ENCODE data around the gene ACOT4. TPM values are rescaled to one million over a fixed set of nuclear protein-coding genes. Genes with fewer than 3 reads are reported as not detected.

Gene ACOT4
- total RNA-seq, 1 donor from 2014 or later, result 4.3 TPM

DNA sequence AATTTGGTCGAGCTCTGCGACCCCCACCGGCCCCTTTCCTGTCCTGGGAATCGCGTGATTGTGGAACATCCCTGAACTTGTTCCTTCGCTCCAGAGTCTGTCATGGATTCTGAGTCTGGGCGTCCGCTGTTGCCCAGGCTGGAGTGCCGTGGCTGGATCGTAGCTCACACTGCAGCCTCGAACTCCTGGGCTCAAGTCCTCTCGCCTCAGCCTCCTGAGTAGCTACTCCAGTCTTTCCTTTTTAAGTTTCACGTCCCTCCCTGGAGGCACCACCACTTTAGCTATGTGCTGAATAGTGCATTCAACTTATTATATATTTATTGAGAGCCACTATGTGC is 21.3 kb downstream of the ACOT4 start:
- no peak for TF ChIP-seq CTCF (IDR thresholded peaks at IDR 0.05; ENCODE audit: insufficient read depth, low read length, poor library complexity, severe bottlenecking)
- Histone ChIP-seq H3K27me3 (ENCODE audit: control insufficient read depth, insufficient read depth, low read length) (no peaks in the 10 kb centered on the region), H3K4me3 (ENCODE audit: low read depth, low read length) (peak overlapping the region; percentile 54), H3K36me3 (ENCODE audit: control insufficient read depth, insufficient read depth, low read length) (no peaks in the 10 kb centered on the region)
- no peak for DNase-seq (ENCODE audit: low read depth)

DNA sequence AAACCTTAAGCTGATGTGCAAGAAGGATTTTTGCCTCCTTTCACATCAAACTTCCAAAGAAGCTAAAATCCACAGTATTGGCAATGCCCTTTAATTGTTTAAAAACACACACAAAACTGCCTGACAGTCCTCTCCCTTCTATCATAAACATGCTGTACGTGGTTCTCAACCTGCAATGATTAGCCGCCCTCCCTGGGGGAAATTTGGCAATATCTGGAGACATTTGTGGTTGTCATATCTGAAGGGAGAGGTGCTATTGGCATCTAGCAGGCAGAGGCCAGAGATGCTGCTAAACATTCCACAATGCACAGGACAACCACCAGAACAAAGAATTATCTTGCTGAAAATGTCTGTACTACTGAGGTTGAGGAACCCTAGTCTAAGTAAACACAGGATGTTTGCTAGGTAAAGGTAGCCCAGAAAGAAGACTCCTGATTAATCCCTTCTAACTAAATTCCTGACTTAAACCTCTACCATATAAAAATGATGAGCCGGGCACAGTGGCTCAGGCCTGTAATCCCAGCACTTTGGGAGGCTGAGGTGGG is 21.8 kb downstream of the ACOT4 start:
- TF ChIP-seq CTCF (IDR thresholded peaks at IDR 0.05; ENCODE audit: insufficient read depth, low read length, poor library complexity, severe bottlenecking), result no peak
- no peak overlapping the region for H3K4me3 ChIP-seq (ENCODE audit: low read depth, low read length)
- no peaks in the 10 kb centered on the region for H3K27me3 ChIP-seq (ENCODE audit: control insufficient read depth, insufficient read depth, low read length)
- DNase-seq (ENCODE audit: low read depth), result no peak
- H3K36me3 ChIP-seq (ENCODE audit: control insufficient read depth, insufficient read depth, low read length), result no peaks in the 10 kb centered on the region

- no peaks in the 10 kb centered on the region for H3K36me3 ChIP-seq (ENCODE audit: control insufficient read depth, insufficient read depth, low read length)
- H3K4me3 ChIP-seq (ENCODE audit: low read depth, low read length), result no peak overlapping the region
- H3K27me3 ChIP-seq (ENCODE audit: control insufficient read depth, insufficient read depth, low read length), result no peaks in the 10 kb centered on the region
- no peak for TF ChIP-seq CTCF (IDR thresholded peaks at IDR 0.05; ENCODE audit: insufficient read depth, low read length, poor library complexity, severe bottlenecking)
- no peak for DNase-seq (ENCODE audit: low read depth)
Observed at GRCh38 chr14:73616831-73617230, 25.2 kb downstream of the ACOT4 start.

- no peak for DNase-seq (ENCODE audit: low read depth)
- Histone ChIP-seq H3K4me3 (ENCODE audit: low read depth, low read length) (no peak overlapping the region), H3K36me3 (ENCODE audit: control insufficient read depth, insufficient read depth, low read length) (no peaks in the 10 kb centered on the region), H3K27me3 (ENCODE audit: control insufficient read depth, insufficient read depth, low read length) (no peaks in the 10 kb centered on the region)
- no peak for TF ChIP-seq CTCF (IDR thresholded peaks at IDR 0.05; ENCODE audit: insufficient read depth, low read length, poor library complexity, severe bottlenecking)
Observed at GRCh38 chr14:73619524-73619923, 27.9 kb downstream of the ACOT4 start.

- TF ChIP-seq CTCF (IDR thresholded peaks at IDR 0.05; ENCODE audit: insufficient read depth, low read length, poor library complexity, severe bottlenecking), result no peak
- no peak for DNase-seq (ENCODE audit: low read depth)
- no peak overlapping the region for H3K4me3 ChIP-seq (ENCODE audit: low read depth, low read length)
- H3K36me3 ChIP-seq (ENCODE audit: control insufficient read depth, insufficient read depth, low read length), result no peaks in the 10 kb centered on the region
- no peaks in the 10 kb centered on the region for H3K27me3 ChIP-seq (ENCODE audit: control insufficient read depth, insufficient read depth, low read length)
Observed at GRCh38 chr14:73620268-73620667, 28.6 kb downstream of the ACOT4 start.

- no peaks in the 10 kb centered on the region for H3K27me3 ChIP-seq (ENCODE audit: control insufficient read depth, insufficient read depth, low read length)
- no peak overlapping the region for H3K4me3 ChIP-seq (ENCODE audit: low read depth, low read length)
- DNase-seq (ENCODE audit: low read depth), result no peak
- no peak for TF ChIP-seq CTCF (IDR thresholded peaks at IDR 0.05; ENCODE audit: insufficient read depth, low read length, poor library complexity, severe bottlenecking)
- H3K36me3 ChIP-seq (ENCODE audit: control insufficient read depth, insufficient read depth, low read length), result no peaks in the 10 kb centered on the region
Observed at GRCh38 chr14:73623504-73624054, 31.9 kb downstream of the ACOT4 start.
